ENCODE data around the gene SPATA2L.
"Not testable (repeated sequence)": the region's sequence is repeated elsewhere in the genome, so short reads cannot be mapped to it uniquely, and the experiment has no call there.

SPATA2L gene

GRCh38 chr16:89706518-89707260, 5.2 kb upstream of the SPATA2L start:
- DNase-seq: no peak

GRCh38 chr16:89705006-89705405, 3.5 kb upstream of the SPATA2L start:
- no peak for DNase-seq

GRCh38 chr16:89704281-89704680, 2.8 kb upstream of the SPATA2L start:
- no peak for DNase-seq

GRCh38 chr16:89700649-89701424, 668 bp downstream of the SPATA2L start:
- no peak for DNase-seq

GRCh38 chr16:89700100-89700648, 1.3 kb downstream of the SPATA2L start:
- DNase-seq: peak; percentile 73

GRCh38 chr16:89699629-89700099, 1.8 kb downstream of the SPATA2L start:
- DNase-seq: not testable (repeated sequence)

GRCh38 chr16:89698717-89699116, 2.8 kb downstream of the SPATA2L start:
- not testable (repeated sequence) for DNase-seq

GRCh38 chr16:89697616-89698331, 3.7 kb downstream of the SPATA2L start:
- DNase-seq: peak; percentile 62

- DNase-seq: peak; percentile 82
Observed at GRCh38 chr16:89697161-89697615, 4.3 kb downstream of the SPATA2L start.

- DNase-seq: no peak
Observed at GRCh38 chr16:89696670-89697128, 4.8 kb downstream of the SPATA2L start.

- no peak for DNase-seq
Observed at GRCh38 chr16:89695875-89696669, 5.4 kb downstream of the SPATA2L start.

- DNase-seq: no peak
Observed at GRCh38 chr16:89695086-89695874, 6.2 kb downstream of the SPATA2L start.

- not testable (repeated sequence) for DNase-seq
Observed at GRCh38 chr16:89694784-89695085, 6.8 kb downstream of the SPATA2L start.

GRCh38 chr16:89693931-89694783, 7.3 kb downstream of the SPATA2L start:
- DNase-seq: no peak

- no peak for DNase-seq
Observed at GRCh38 chr16:89693289-89693731, 8.2 kb downstream of the SPATA2L start.

GRCh38 chr16:89691986-89692569, 9.4 kb downstream of the SPATA2L start:
- DNase-seq: no peak

GRCh38 chr16:89691231-89691985, 10.1 kb downstream of the SPATA2L start:
- DNase-seq: no peak

GRCh38 chr16:89690392-89690901, 11.1 kb downstream of the SPATA2L start:
- no peak for DNase-seq

GRCh38 chr16:89689621-89690020, 11.9 kb downstream of the SPATA2L start:
- DNase-seq: not testable (repeated sequence)

Data from NCI-H524 treated with DMSO at 0.1 percent for 48 hours (cell line).